Vagina (tissue), 2 donors: ENCODE measurements around the gene ASAP2.

ENCODE experiments used
- POLR2A ChIP-seq, 2 donors: fragments of 450-650 bp; IDR thresholded peaks; one replicate each; pipeline ENCODE4 v1.6.1; 2017; ENCODE audit warnings: antibody characterized with exemption in 2 of 2, mild to moderate bottlenecking in 2 of 2, moderate library complexity in 2 of 2
- TF ChIP-seq, protein P1 (sequence below), 3 experiments: fragments of 450-650 bp in 2 of 3; fragments of 200-600 bp in 1 of 3; sonication (generic) in 1 of 3; IDR thresholded peaks; one replicate each; pipeline ENCODE4 v1.5.1; 2017 to 2019; ENCODE audit warnings: antibody characterized with exemption in 3 of 3, mild to moderate bottlenecking in 2 of 3, moderate library complexity in 2 of 3

DNA sequence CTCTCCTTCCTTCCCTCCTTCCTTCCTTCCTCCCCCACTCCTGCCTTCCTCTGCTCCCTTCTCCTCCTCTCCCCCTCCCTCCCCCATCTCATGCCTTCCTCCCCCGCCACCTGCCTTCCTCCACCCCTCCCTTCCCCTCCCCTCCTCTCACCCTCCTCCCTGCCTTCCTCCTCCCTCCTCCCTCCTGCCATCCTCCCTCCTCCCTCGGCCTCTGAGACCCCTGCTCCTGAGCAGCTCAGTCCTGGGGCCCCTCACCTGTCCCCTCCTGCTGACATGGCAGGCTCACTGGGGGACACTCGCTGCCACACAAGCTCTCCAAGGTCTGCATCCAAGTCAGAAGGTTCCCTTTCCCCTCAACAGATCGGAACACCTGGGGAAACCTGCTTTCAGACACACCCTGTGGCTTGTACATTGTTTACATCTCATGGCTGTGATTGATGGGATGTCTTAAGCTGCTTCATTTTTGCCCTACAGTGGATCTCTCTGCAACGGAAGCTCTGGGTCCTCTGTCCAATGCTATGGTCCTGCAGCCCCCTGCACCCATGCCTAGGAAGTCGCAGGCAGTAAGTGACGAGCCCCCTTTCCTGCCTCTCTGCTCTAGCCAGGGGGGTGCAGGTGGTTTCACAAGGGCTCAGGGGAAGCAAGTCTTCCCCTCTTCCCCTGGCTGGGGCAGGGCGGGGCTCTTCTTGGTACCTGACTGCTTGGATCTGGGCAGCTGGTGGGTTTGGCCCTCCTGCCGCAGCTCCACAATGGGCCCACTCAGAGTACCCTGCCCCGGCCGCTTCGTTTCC, 193.9 kb downstream of the ASAP2 start:
- TF ChIP-seq POLR2A (IDR thresholded peaks at IDR 0.05): no peak
- TF ChIP-seq, protein P1, sequence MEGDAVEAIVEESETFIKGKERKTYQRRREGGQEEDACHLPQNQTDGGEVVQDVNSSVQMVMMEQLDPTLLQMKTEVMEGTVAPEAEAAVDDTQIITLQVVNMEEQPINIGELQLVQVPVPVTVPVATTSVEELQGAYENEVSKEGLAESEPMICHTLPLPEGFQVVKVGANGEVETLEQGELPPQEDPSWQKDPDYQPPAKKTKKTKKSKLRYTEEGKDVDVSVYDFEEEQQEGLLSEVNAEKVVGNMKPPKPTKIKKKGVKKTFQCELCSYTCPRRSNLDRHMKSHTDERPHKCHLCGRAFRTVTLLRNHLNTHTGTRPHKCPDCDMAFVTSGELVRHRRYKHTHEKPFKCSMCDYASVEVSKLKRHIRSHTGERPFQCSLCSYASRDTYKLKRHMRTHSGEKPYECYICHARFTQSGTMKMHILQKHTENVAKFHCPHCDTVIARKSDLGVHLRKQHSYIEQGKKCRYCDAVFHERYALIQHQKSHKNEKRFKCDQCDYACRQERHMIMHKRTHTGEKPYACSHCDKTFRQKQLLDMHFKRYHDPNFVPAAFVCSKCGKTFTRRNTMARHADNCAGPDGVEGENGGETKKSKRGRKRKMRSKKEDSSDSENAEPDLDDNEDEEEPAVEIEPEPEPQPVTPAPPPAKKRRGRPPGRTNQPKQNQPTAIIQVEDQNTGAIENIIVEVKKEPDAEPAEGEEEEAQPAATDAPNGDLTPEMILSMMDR (IDR thresholded peaks at IDR 0.05): no peak
